Activated CD4-positive, alpha-beta T cell treated with anti-CD3 and anti-CD28 coated beads for 48 hours (primary cell): Measurements from ENCODE around the gene SUGT1.
"Not testable (repeated sequence)": the region's sequence is repeated elsewhere in the genome, so short reads cannot be mapped to it uniquely, and the experiment has no call there.

Source experiments
- DNase-seq: peaks from one replicate; pipeline ENCODE4 v3.0.0-alpha.2; 2020

SUGT1 gene

GRCh38 chr13:52652196-52652979 is at the start of gene SUGT1:
TSS of gene SUGT1 (plus strand) at chr13:52652836. CDS start at chr13:52652921, 85 bp downstream.
- DNase-seq = peak; percentile 96

- DNase-seq = not testable (repeated sequence)
Measured at GRCh38 chr13:52603316-52603715, 49.3 kb upstream of the SUGT1 start.

- not testable (repeated sequence) for DNase-seq
Measured at GRCh38 chr13:52606126-52606525, 46.5 kb upstream of the SUGT1 start.

GRCh38 chr13:52606795-52607194 is 45.8 kb upstream of the SUGT1 start:
- not testable (repeated sequence) for DNase-seq

- DNase-seq = not testable (repeated sequence)
Measured at GRCh38 chr13:52608184-52608583, 44.5 kb upstream of the SUGT1 start.

- not testable (repeated sequence) for DNase-seq
Measured at GRCh38 chr13:52609013-52609606, 43.5 kb upstream of the SUGT1 start.

GRCh38 chr13:52610158-52610557 is 42.5 kb upstream of the SUGT1 start:
- DNase-seq = not testable (repeated sequence)

GRCh38 chr13:52615134-52615801 is 37.4 kb upstream of the SUGT1 start:
- no peak for DNase-seq

GRCh38 chr13:52615812-52616211 is 36.8 kb upstream of the SUGT1 start:
- peak; percentile 13 for DNase-seq

GRCh38 chr13:52617070-52618060 is 35.3 kb upstream of the SUGT1 start:
- DNase-seq = peak; percentile 91

GRCh38 chr13:52631083-52631690 is 21.4 kb upstream of the SUGT1 start:
- DNase-seq = not testable (repeated sequence)

- DNase-seq = no peak
Measured at GRCh38 chr13:52638666-52639328, 13.8 kb upstream of the SUGT1 start.

- no peak for DNase-seq
Measured at GRCh38 chr13:52642131-52642530, 10.5 kb upstream of the SUGT1 start, which contains the start of gene HNRNPA1L2. TSS of gene HNRNPA1L2 (plus strand) at chr13:52642431. CDS start at chr13:52642493, 62 bp downstream.

GRCh38 chr13:52644108-52644507 is 8.5 kb upstream of the SUGT1 start:
- no peak for DNase-seq

- DNase-seq = no peak
Measured at GRCh38 chr13:52646967-52647366, 5.7 kb upstream of the SUGT1 start.

GRCh38 chr13:52650731-52651130 is 1.9 kb upstream of the SUGT1 start:
- DNase-seq = no peak

- no peak for DNase-seq
Measured at GRCh38 chr13:52651897-52652195, 790 bp upstream of the SUGT1 start.

- DNase-seq = no peak
Measured at GRCh38 chr13:52652980-52653303, 306 bp downstream of the SUGT1 start.

GRCh38 chr13:52659340-52659739 is 6.7 kb downstream of the SUGT1 start:
- DNase-seq = no peak

GRCh38 chr13:52664272-52664671 is 11.6 kb downstream of the SUGT1 start:
- DNase-seq = no peak

- no peak for DNase-seq
Measured at GRCh38 chr13:52665325-52665724, 12.7 kb downstream of the SUGT1 start.

GRCh38 chr13:52669677-52670076 is 17.0 kb downstream of the SUGT1 start:
- DNase-seq = no peak
